GM12878 (cell line): ENCODE results near the gene NR2F6. TPM values are rescaled to one million over a fixed set of nuclear protein-coding genes. Genes with fewer than 3 reads are reported as not detected.

Experiments used
- BHLHE40 ChIP-seq, 2 experiments: fragments of 450-650 bp in 1 of 2; IDR thresholded peaks; 2 replicates each; pipeline ENCODE4 v1.6.1; 2011 to 2017; ENCODE audit warnings: low read depth in 2 of 2, borderline replicate concordance in 1 of 2, improper control_type of control experiment in 1 of 2, low read length in 1 of 2, mild to moderate bottlenecking in 1 of 2
- CHD4 ChIP-seq: fragments of 200-600 bp; sonication (generic); IDR thresholded peaks from 2 replicates; pipeline ENCODE4 v1.6.1; 2016; ENCODE audit warnings: mild to moderate bottlenecking
- ETV6 ChIP-seq, 2 experiments: fragments of 450-650 bp in 1 of 2; IDR thresholded peaks in 1 of 2; conservative IDR thresholded peaks in 1 of 2; 2 replicates each; pipeline ENCODE4 v1.6.1; 2014; ENCODE audit warnings: antibody characterized with exemption in 1 of 2, borderline replicate concordance in 1 of 2, low read depth in 1 of 2, mild to moderate bottlenecking in 1 of 2, moderate library complexity in 1 of 2
- IRF3 ChIP-seq: fragments of 450-650 bp; IDR thresholded peaks from 2 replicates; pipeline ENCODE4 v1.6.1; 2014; ENCODE audit warnings: mild to moderate bottlenecking
- MYC ChIP-seq: IDR thresholded peaks from 2 replicates; pipeline ENCODE4 v1.6.1; 2011; ENCODE audit warnings: mild to moderate bottlenecking, low read length, moderate library complexity, inconsistent platforms; ENCODE audit not compliant: insufficient read depth, insufficient replicate concordance, insufficient read length, severe bottlenecking
- RAD21 ChIP-seq: IDR thresholded peaks from 2 replicates; pipeline ENCODE4 v1.6.1; 2011; ENCODE audit warnings: mild to moderate bottlenecking, low read depth, low read length, moderate library complexity; ENCODE audit not compliant: insufficient read depth
- RBBP5 ChIP-seq: fragments of 200-600 bp; sonication (generic); conservative IDR thresholded peaks from 2 replicates; pipeline ENCODE4 v1.6.1; 2016
- RUNX3 ChIP-seq: IDR thresholded peaks from 2 replicates; pipeline ENCODE4 v1.6.1; 2012; ENCODE audit warnings: low read length, inconsistent platforms
- SUPT20H ChIP-seq: IDR thresholded peaks from 2 replicates; pipeline ENCODE4 v1.6.1; 2011; ENCODE audit warnings: low read depth, mild to moderate bottlenecking, low read length, moderate library complexity, borderline replicate concordance; ENCODE audit not compliant: control insufficient read depth
- YY1 ChIP-seq: IDR thresholded peaks from 2 replicates; pipeline ENCODE4 v1.6.1; 2011; ENCODE audit warnings: low read depth, mild to moderate bottlenecking, low read length
- ZBTB4 ChIP-seq: fragments of 450-650 bp; formaldehyde crosslinking; IDR thresholded peaks from 2 replicates; pipeline ENCODE4 v1.4.0; 2022; ENCODE audit warnings: mild to moderate bottlenecking, moderate library complexity
- ZNF274 ChIP-seq: IDR thresholded peaks from one replicate; pipeline ENCODE4 v1.8.0; 2011; ENCODE audit not compliant: insufficient read length, insufficient read depth
- ZNF384 ChIP-seq: IDR thresholded peaks from 2 replicates; pipeline ENCODE4 v1.6.1; 2012; ENCODE audit warnings: low read depth, mild to moderate bottlenecking, low read length, improper control_type of control experiment, borderline replicate concordance
- ZNF592 ChIP-seq: fragments of 450-650 bp; IDR thresholded peaks from 2 replicates; pipeline ENCODE4 v1.6.1; 2017; ENCODE audit warnings: mild to moderate bottlenecking, moderate library complexity
- polyA plus RNA-seq, 11 experiments: library from polyadenylated mRNA; depleted of rRNA in 4 of 11; unstranded in 6 of 11; stranded (reverse) in 5 of 11; fragments of >200 nt; fragmentation: Nextera tagmentation in 4 of 11; fragmentation: Illumina TruSeq in 1 of 11; extraction: Ambion mirVana in 4 of 11; extraction: Trizol in 1 of 11; gene quantifications; 1 replicate in 1 of 11; 2 replicates in 10 of 11; pipeline versions ENCODE4 v1.2.1 to v1.2.3, GENCODE V29; 2011 to 2016; ENCODE audit warnings: inconsistent platforms in 2 of 11, missing spikeins in 2 of 11, low read depth in 1 of 11
- total RNA-seq, 4 experiments: library from RNA; depleted of rRNA in 3 of 4; stranded (reverse); fragments of >200 nt in 3 of 4; fragmentation: Illumina TruSeq in 1 of 4; extraction: Trizol in 1 of 4; gene quantifications; 2 replicates each; pipeline versions ENCODE4 v1.2.1 to v1.2.3, GENCODE V29; 2013 to 2021
- TF ChIP-seq, protein P1 (sequence below): fragments of 450-650 bp; IDR thresholded peaks from 2 replicates; pipeline ENCODE4 v1.6.1; 2017; ENCODE audit warnings: low read depth, mild to moderate bottlenecking, moderate library complexity

NR2F6 gene
- total and polyA plus RNA-seq, 10 of the 15 experiments (the other 5 are each of a cell fraction or from before 2014, with no cell fraction given), result 0.18 to 15.5 (median 6.1) TPM

GRCh38 chr19:17183858-17184321 is 61.8 kb downstream of the NR2F6 start (continued):
- TF ChIP-seq CHD4 (no peak), ZBTB4 (CRISPR knock-in tag) (no peak), SUPT20H (no peak), RUNX3 (peak; percentile 50), ZNF274 (no peak), RAD21 (0 out of 2 replicates have a peak, but pooled peaks have one; percentile 17), IRF3 (no peak), RBBP5 (no peak), MYC (no peak), YY1 (no peak), BHLHE40 (IDR thresholded peaks at IDR 0.05; ENCODE audit: borderline replicate concordance in 1 of 2, low read depth in 2 of 2, low read length in 1 of 2) (peak in 1 of 2 experiments; percentile 8; a peak in 1 of 4 replicates), ZNF384 (peak; percentile 76), ETV6 (conservative IDR thresholded peaks at IDR 0.05 in 1 of 2, IDR thresholded peaks at IDR 0.05 in 1 of 2; ENCODE audit: borderline replicate concordance in 1 of 2, low read depth in 1 of 2) (peak in 1 of 2 experiments; percentile 43; a peak in 1 of 4 replicates), ZNF592 (no peak)
- TF ChIP-seq, protein P1, sequence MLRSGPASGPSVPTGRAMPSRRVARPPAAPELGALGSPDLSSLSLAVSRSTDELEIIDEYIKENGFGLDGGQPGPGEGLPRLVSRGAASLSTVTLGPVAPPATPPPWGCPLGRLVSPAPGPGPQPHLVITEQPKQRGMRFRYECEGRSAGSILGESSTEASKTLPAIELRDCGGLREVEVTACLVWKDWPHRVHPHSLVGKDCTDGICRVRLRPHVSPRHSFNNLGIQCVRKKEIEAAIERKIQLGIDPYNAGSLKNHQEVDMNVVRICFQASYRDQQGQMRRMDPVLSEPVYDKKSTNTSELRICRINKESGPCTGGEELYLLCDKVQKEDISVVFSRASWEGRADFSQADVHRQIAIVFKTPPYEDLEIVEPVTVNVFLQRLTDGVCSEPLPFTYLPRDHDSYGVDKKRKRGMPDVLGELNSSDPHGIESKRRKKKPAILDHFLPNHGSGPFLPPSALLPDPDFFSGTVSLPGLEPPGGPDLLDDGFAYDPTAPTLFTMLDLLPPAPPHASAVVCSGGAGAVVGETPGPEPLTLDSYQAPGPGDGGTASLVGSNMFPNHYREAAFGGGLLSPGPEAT, result peak; percentile 32; the same call in 1 of the 2 replicates
